ENCODE measurements around the gene EQTN. TPM values are rescaled to one million over a fixed set of nuclear protein-coding genes. Genes with fewer than 3 reads are reported as not detected.
A peak's percentile ranks its signal among the peaks of the same experiment; 100 is the strongest.

Gene EQTN
- 0.57 TPM for polyA plus RNA-seq (2013, experiment 1 of 4)
- 0.50 TPM for polyA plus RNA-seq (2013, experiment 2 of 4)
- 0.53 TPM for polyA plus RNA-seq (2013, experiment 3 of 4)
- 0.69 TPM for polyA plus RNA-seq (2013, experiment 4 of 4)

DNA sequence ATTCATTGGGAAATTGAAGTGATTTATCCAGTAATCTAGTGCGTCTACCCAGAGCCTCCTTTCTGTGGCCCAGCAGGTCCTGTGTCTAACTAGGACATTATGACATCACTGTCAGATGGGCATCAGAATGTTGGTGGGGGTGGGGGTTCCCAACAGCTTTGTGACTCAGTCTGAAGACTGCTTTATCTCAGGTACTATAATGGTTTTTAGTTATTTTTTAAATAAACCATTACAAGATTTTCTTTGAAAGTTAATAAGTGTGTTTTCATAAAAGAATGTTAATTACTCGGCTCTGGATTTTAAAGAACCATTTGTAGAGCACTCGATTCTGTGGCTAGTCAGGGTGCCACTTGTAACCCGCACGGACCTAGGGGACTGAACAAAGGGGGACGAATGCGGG lies at the start of gene EQTN:
EQTN (minus strand) TSS at position 101 of the 400 bp plus-strand sequence; CDS start at position 6, 95 bp downstream.
- H3K27me3 ChIP-seq (ENCODE audit: control insufficient read depth, insufficient read depth, low read length, poor library complexity, severe bottlenecking) = no peaks in the 10 kb centered on the region
- no peak within 1 kb of the TSS for H3K27ac ChIP-seq (ENCODE audit: insufficient read depth, low read depth, low read length, poor library complexity, severe bottlenecking)
- no peaks in the 10 kb centered on the region for H3K9me3 ChIP-seq (ENCODE audit: control insufficient read depth, low read length)
- H3K4me1 ChIP-seq (ENCODE audit: control insufficient read depth, insufficient read depth, low read length) = no peaks in the 10 kb centered on the region
- no peaks in the 10 kb centered on the region for H3K36me3 ChIP-seq (ENCODE audit: control insufficient read depth, insufficient read depth, low read length)
- WGBS, 2 experiments = 84 to 88% methylated on average over 7 of the region's 7 CpGs
- no peak within 1 kb of the TSS for H3K4me3 ChIP-seq (ENCODE audit: insufficient read depth, low read depth, low read length)

DNA sequence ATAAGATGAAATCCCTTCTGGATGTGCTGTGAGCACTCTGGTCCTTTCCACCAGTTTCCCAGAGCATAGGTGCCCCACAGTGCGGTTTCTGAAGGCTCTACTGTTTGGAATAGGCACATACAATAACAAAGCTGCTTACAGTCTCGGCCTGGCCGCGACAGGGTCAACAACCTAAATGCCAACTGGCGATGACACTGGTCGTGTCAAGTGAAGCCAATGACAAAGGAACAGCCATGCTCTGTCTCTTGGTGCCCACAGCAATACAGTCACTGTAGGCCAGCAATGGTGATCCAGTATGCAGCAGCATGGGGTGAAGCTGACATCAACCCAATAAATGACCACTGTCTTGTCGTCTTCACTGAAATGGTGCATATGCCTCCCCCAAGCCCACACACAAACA lies 47.8 kb upstream of the EQTN start:
- 94 to 97% methylated on average over 7 of the region's 7 CpGs for WGBS, 2 experiments
- H3K27ac ChIP-seq (ENCODE audit: insufficient read depth, low read depth, low read length, poor library complexity, severe bottlenecking) = no peak overlapping the region

DNA sequence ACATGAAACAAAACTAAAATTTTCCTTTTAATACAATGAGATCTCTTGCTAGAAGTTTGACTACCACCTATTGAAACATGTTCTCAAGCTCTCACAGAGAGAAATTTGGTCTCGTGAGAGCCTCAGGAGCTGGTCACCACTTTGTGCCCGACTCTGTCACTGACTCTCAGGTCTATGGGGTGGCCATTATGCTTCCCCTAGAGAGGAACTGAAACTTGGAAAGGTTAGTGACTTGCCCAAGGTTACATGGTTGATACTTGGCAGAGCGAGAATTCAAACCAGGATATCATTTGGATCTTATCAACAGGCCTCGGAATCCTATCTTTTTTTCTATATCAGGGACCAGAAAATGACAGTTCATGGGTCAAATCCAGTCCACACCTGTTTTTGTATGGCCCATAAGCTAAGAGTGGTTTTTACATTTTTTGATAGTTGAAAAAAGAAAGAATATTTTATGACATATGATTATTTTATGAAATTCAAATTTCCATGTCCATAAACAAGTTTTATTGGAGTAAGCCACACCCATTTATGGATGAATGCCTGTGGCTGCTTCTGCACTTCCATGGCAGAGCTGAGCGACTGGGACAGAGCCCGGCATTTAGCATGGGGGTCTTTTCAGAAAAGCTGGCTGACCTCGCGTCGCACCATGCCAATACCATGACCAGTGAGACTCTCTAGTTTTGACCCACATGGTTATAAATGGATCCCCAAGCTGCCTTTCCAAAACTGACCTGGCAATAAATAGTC lies 44.8 kb upstream of the EQTN start:
- no peak overlapping the region for H3K4me3 ChIP-seq (ENCODE audit: insufficient read depth, low read depth, low read length)
- 90 to 91% methylated on average over 9 of the region's 9 CpGs for WGBS, 2 experiments
- H3K27ac ChIP-seq (ENCODE audit: insufficient read depth, low read depth, low read length, poor library complexity, severe bottlenecking) = peak overlapping the region; percentile 70
- H3K36me3 ChIP-seq (ENCODE audit: control insufficient read depth, insufficient read depth, low read length) = no peaks in the 10 kb centered on the region
- H3K4me1 ChIP-seq (ENCODE audit: control insufficient read depth, insufficient read depth, low read length) = peaks cover 21% of the 10 kb centered on the region
- no peaks in the 10 kb centered on the region for H3K27me3 ChIP-seq (ENCODE audit: control insufficient read depth, insufficient read depth, low read length, poor library complexity, severe bottlenecking)
- no peaks in the 10 kb centered on the region for H3K9me3 ChIP-seq (ENCODE audit: control insufficient read depth, low read length)

More for the DNA sequence above, 47.8 kb upstream of the EQTN start:
- H3K4me1 ChIP-seq (ENCODE audit: control insufficient read depth, insufficient read depth, low read length) = peaks cover 18% of the 10 kb centered on the region
- H3K9me3 ChIP-seq (ENCODE audit: control insufficient read depth, low read length) = no peaks in the 10 kb centered on the region
- H3K36me3 ChIP-seq (ENCODE audit: control insufficient read depth, insufficient read depth, low read length) = no peaks in the 10 kb centered on the region
- no peaks in the 10 kb centered on the region for H3K27me3 ChIP-seq (ENCODE audit: control insufficient read depth, insufficient read depth, low read length, poor library complexity, severe bottlenecking)
- H3K4me3 ChIP-seq (ENCODE audit: insufficient read depth, low read depth, low read length) = no peak overlapping the region

DNA sequence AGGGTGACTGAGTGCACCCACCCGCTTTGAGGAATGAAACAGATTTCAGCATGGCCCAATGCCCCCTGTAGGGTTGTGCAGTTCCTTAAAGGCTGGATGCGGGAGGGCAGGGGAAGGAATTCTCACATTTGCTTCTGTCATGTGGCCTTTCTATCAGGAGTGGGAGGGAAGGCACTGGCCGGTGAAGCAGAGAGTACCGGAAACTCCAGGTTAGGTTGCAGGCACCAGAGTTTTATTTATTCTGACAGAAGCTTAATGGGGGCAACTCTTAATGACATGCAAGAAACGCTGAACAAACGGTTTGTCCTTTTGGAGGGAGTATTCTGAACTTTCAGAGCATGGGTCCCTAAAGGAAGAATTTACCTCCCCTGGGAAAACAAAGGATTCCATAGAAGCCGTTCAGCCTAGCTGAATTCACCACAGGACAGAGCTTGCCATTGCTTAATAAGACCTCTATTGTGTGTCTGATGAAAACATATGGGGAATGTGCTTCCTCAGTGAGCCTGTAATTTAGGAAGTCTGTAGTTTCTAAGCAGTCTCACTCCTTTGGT lies 44.1 kb upstream of the EQTN start:
- Histone ChIP-seq H3K27ac (ENCODE audit: insufficient read depth, low read depth, low read length, poor library complexity, severe bottlenecking) (peak overlapping the region; percentile 70), H3K36me3 (ENCODE audit: control insufficient read depth, insufficient read depth, low read length) (no peaks in the 10 kb centered on the region), H3K4me3 (ENCODE audit: insufficient read depth, low read depth, low read length) (no peak overlapping the region), H3K9me3 (ENCODE audit: control insufficient read depth, low read length) (no peaks in the 10 kb centered on the region), H3K27me3 (ENCODE audit: control insufficient read depth, insufficient read depth, low read length, poor library complexity, severe bottlenecking) (no peaks in the 10 kb centered on the region), H3K4me1 (ENCODE audit: control insufficient read depth, insufficient read depth, low read length) (peaks cover 27% of the 10 kb centered on the region)
- WGBS, 2 experiments = 28 to 29% methylated on average over 7 of the region's 7 CpGs

DNA sequence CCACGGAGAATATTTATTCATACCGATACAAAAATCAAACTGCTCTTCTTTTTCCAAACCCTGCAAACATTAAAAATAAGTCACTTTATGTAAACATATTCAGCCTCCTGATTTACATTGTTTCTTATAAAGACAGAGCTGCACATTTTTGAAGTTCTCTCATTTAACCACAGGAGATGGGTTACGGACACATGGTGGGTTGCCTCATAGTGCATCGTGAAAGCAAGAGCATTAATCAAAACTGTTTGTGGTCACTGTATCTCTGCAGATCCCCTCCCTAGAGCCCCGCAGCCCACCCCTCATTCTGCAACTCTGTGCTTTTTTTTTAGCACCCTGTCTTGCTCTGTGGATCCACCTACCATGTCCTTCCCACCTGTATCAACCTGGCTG lies 43.3 kb upstream of the EQTN start:
- no peaks in the 10 kb centered on the region for H3K27me3 ChIP-seq (ENCODE audit: control insufficient read depth, insufficient read depth, low read length, poor library complexity, severe bottlenecking)
- H3K27ac ChIP-seq (ENCODE audit: insufficient read depth, low read depth, low read length, poor library complexity, severe bottlenecking) = no peak overlapping the region
- no peaks in the 10 kb centered on the region for H3K36me3 ChIP-seq (ENCODE audit: control insufficient read depth, insufficient read depth, low read length)
- 93 to 94% methylated on average over 5 of the region's 5 CpGs for WGBS, 2 experiments
- peaks cover 27% of the 10 kb centered on the region for H3K4me1 ChIP-seq (ENCODE audit: control insufficient read depth, insufficient read depth, low read length)
- no peak overlapping the region for H3K4me3 ChIP-seq (ENCODE audit: insufficient read depth, low read depth, low read length)
- H3K9me3 ChIP-seq (ENCODE audit: control insufficient read depth, low read length) = no peaks in the 10 kb centered on the region

DNA sequence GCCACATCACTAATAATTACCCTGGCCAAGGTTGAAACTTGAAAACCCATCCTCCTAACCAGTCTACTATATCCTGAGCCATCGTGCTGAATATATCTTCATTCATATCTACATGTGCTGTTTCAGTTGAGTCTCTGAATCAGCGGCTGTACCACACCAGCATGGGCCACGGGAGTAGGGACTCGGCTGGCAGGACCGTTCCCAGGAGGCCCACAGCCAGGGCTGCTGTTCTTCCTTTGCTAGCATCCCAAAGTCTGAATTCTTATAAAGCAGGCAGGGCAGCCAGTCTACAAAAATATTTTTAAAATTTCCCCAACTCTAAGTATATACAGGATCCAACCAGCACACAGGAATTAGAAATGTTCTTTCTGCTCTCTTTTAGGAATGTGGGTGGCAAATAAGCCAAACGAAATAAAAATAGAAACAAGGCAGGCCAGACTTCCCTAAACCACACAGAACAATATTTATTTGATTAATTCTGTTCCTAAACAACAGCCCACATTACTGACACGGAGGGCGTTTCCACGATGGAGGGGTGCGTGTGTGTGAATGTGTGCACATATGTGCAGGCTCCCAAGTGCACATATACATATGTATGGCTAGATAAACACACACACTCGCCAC lies 42.8 kb upstream of the EQTN start:
- Histone ChIP-seq H3K27ac (ENCODE audit: insufficient read depth, low read depth, low read length, poor library complexity, severe bottlenecking) (no peak overlapping the region), H3K4me1 (ENCODE audit: control insufficient read depth, insufficient read depth, low read length) (peaks cover 27% of the 10 kb centered on the region), H3K27me3 (ENCODE audit: control insufficient read depth, insufficient read depth, low read length, poor library complexity, severe bottlenecking) (no peaks in the 10 kb centered on the region), H3K4me3 (ENCODE audit: insufficient read depth, low read depth, low read length) (no peak overlapping the region), H3K36me3 (ENCODE audit: control insufficient read depth, insufficient read depth, low read length) (no peaks in the 10 kb centered on the region), H3K9me3 (ENCODE audit: control insufficient read depth, low read length) (no peaks in the 10 kb centered on the region)
- 92 to 95% methylated on average over 7 to 11 of the region's 11 CpGs for WGBS, 2 experiments

DNA sequence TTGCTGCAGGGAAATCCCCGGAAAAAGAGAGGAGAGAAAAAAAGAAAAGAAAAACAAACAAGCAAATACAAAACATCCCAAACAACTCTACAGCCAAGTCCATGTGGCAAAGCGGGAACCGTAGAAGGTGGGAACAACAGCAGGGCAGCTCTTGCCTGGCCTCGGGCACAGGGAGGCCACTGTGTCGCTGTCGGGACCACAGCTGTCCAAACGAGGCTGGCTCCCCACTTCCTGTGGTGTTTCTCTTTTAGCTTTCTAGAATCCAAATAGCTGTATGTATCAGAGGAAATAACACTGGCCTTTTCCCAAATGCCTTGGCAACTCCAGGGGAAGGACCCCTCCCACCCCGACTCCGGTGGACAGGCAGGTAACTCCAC lies 41.6 kb upstream of the EQTN start:
- H3K4me3 ChIP-seq (ENCODE audit: insufficient read depth, low read depth, low read length) = no peak overlapping the region
- no peak overlapping the region for H3K27ac ChIP-seq (ENCODE audit: insufficient read depth, low read depth, low read length, poor library complexity, severe bottlenecking)
- no peaks in the 10 kb centered on the region for H3K36me3 ChIP-seq (ENCODE audit: control insufficient read depth, insufficient read depth, low read length)
- H3K27me3 ChIP-seq (ENCODE audit: control insufficient read depth, insufficient read depth, low read length, poor library complexity, severe bottlenecking) = no peaks in the 10 kb centered on the region
- H3K4me1 ChIP-seq (ENCODE audit: control insufficient read depth, insufficient read depth, low read length) = peaks cover 27% of the 10 kb centered on the region
- WGBS, 2 experiments = 87% methylated on average over 9 of the region's 9 CpGs
- H3K9me3 ChIP-seq (ENCODE audit: control insufficient read depth, low read length) = no peaks in the 10 kb centered on the region

DNA sequence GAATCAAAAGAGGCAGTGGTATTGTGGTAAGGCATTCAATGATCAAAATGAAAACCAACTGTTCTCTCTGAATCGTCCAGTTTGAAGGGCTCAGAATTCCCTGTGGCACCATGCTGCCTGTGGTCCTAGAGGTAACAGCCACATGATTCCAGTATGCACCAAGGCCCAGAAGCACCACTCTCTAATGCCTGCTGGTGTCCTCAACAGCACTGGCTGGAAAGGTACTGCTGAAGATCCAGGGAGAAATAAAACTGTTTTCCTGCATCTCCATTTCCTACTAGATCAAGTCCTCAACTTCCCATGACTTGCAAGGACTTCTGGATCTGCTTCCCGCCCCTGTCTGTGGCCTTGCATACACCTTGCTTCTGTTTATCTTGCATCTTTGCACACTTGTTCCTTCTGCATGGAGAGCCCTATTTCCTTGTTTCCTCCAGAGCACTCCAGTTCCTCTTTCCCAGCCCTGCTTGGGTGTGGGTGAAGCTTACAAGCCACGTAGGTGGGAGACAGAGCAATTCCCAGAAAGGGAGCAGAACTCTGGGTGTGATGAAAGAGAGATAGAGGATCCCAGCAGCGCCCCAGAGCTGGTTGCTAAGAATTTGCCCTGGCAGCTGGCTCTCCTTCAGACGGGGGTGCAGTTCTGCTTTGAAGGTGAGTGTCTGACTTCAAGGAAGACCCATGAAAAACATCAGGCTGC lies 41.0 kb upstream of the EQTN start:
- Histone ChIP-seq H3K27me3 (ENCODE audit: control insufficient read depth, insufficient read depth, low read length, poor library complexity, severe bottlenecking) (no peaks in the 10 kb centered on the region), H3K4me3 (ENCODE audit: insufficient read depth, low read depth, low read length) (no peak overlapping the region), H3K36me3 (ENCODE audit: control insufficient read depth, insufficient read depth, low read length) (no peaks in the 10 kb centered on the region), H3K27ac (ENCODE audit: insufficient read depth, low read depth, low read length, poor library complexity, severe bottlenecking) (no peak overlapping the region), H3K4me1 (ENCODE audit: control insufficient read depth, insufficient read depth, low read length) (peaks cover 27% of the 10 kb centered on the region), H3K9me3 (ENCODE audit: control insufficient read depth, low read length) (no peaks in the 10 kb centered on the region)
- WGBS, 2 experiments = 84 to 88% methylated on average over 5 of the region's 5 CpGs

DNA sequence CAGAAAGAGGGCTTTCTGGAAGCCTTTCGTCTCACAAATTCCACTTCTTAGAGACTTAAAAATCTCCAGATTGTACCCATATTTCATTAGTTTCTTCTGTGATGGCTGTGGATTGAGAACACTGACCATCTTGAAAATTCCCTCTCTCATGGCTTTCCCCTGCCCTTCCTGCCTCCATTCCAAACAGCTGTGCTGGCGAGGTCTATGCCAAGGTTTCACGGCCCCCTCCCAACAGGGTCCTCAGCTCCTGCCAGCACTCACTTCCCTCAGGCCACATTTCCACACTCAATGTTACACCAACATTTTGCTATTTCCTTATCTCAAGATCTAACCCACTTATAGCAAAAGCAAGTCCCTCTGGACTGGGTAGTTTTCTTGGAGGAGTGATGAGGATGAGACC lies 40.3 kb upstream of the EQTN start:
- H3K27ac ChIP-seq (ENCODE audit: insufficient read depth, low read depth, low read length, poor library complexity, severe bottlenecking) = no peak overlapping the region
- WGBS, 2 experiments = 92 to 99% methylated on average over 3 of the region's 3 CpGs

DNA sequence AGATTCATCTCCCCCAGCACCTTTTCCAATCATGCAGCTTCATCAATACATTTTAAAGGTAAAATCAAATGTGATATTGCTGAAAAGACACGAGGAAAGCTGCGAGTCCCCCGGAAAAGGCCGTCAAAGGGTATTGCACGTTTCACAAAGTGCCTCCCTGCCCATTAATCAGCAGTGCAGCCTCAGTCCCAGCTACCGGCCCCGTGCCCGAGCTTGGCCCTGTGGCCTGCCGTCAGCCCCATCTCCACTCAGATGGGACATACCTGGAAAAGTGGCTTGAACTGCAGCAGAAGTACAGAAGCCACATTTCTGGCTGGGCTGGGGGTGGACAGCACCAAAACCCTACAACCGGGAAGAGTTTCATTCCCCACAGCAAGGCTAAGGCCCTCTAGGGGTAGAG lies 39.9 kb upstream of the EQTN start:
- H3K27ac ChIP-seq (ENCODE audit: insufficient read depth, low read depth, low read length, poor library complexity, severe bottlenecking) = no peak overlapping the region
- H3K4me1 ChIP-seq (ENCODE audit: control insufficient read depth, insufficient read depth, low read length) = peaks cover 27% of the 10 kb centered on the region
- H3K4me3 ChIP-seq (ENCODE audit: insufficient read depth, low read depth, low read length) = no peak overlapping the region
- no peaks in the 10 kb centered on the region for H3K36me3 ChIP-seq (ENCODE audit: control insufficient read depth, insufficient read depth, low read length)
- H3K27me3 ChIP-seq (ENCODE audit: control insufficient read depth, insufficient read depth, low read length, poor library complexity, severe bottlenecking) = no peaks in the 10 kb centered on the region
- no peaks in the 10 kb centered on the region for H3K9me3 ChIP-seq (ENCODE audit: control insufficient read depth, low read length)
- 89 to 91% methylated on average over 10 of the region's 10 CpGs for WGBS, 2 experiments

More for the DNA sequence above, 40.3 kb upstream of the EQTN start:
- no peaks in the 10 kb centered on the region for H3K36me3 ChIP-seq (ENCODE audit: control insufficient read depth, insufficient read depth, low read length)
- H3K4me1 ChIP-seq (ENCODE audit: control insufficient read depth, insufficient read depth, low read length) = peaks cover 27% of the 10 kb centered on the region
- H3K9me3 ChIP-seq (ENCODE audit: control insufficient read depth, low read length) = no peaks in the 10 kb centered on the region
- H3K27me3 ChIP-seq (ENCODE audit: control insufficient read depth, insufficient read depth, low read length, poor library complexity, severe bottlenecking) = no peaks in the 10 kb centered on the region
- H3K4me3 ChIP-seq (ENCODE audit: insufficient read depth, low read depth, low read length) = no peak overlapping the region
